Osteocyte (in vitro differentiated cells): Measurements from ENCODE around the gene NGB. TPM values are rescaled to one million over a fixed set of nuclear protein-coding genes. Genes with fewer than 3 reads are reported as not detected.

Experiments used
- DNase-seq: peaks from one replicate; pipeline ENCODE4 v3.0.0; 2021; ENCODE audit warnings: mixed read lengths; ENCODE audit not compliant: unreplicated experiment; ENCODE audit errors: extremely low spot score
- H3K27ac Mint-ChIP-seq: one replicate; pipeline ENCODE4 v1.8.0; 2021; ENCODE audit warnings: mild to moderate bottlenecking, mixed read lengths; ENCODE audit not compliant: unreplicated experiment
- H3K27me3 Mint-ChIP-seq: one replicate; pipeline ENCODE4 v1.8.0; 2021; ENCODE audit warnings: mixed read lengths; ENCODE audit not compliant: unreplicated experiment
- H3K36me3 Mint-ChIP-seq: one replicate; pipeline ENCODE4 v1.8.0; 2021; ENCODE audit warnings: mixed read lengths; ENCODE audit not compliant: unreplicated experiment
- H3K4me1 Mint-ChIP-seq: one replicate; pipeline ENCODE4 v1.8.0; 2021; ENCODE audit warnings: mixed read lengths; ENCODE audit not compliant: unreplicated experiment
- H3K4me3 Mint-ChIP-seq: one replicate; pipeline ENCODE4 v1.8.0; 2021; ENCODE audit warnings: mild to moderate bottlenecking, moderate library complexity, mixed read lengths; ENCODE audit not compliant: unreplicated experiment
- H3K9me3 Mint-ChIP-seq: one replicate; pipeline ENCODE4 v1.8.0; 2021; ENCODE audit warnings: mixed read lengths; ENCODE audit not compliant: unreplicated experiment
- total RNA-seq: library from RNA; stranded (reverse); gene quantifications from 2 replicates; pipeline ENCODE4 v1.2.1, GENCODE V29; 2021
- TF ChIP-seq, protein P1 (sequence below): fragments of 200-600 bp; sonication (generic); IDR thresholded peaks from 2 replicates; pipeline ENCODE4 v1.5.0; 2021; ENCODE audit warnings: antibody characterized with exemption, mild to moderate bottlenecking, moderate library complexity

Gene NGB
- total RNA-seq, 1 donor from 2014 or later, result not detected

GRCh38 chr14:77265561-77266335 lies 5.3 kb downstream of the NGB start:
- no peak for DNase-seq
- Mint-ChIP-seq H3K4me3 (no peak overlapping the region), H3K4me1 (no peaks in the 10 kb centered on the region), H3K27ac (no peak overlapping the region), H3K9me3 (peaks cover 3% of the 10 kb centered on the region), H3K27me3 (peaks cover 41% of the 10 kb centered on the region), H3K36me3 (no peaks in the 10 kb centered on the region)
- TF ChIP-seq, protein P1, sequence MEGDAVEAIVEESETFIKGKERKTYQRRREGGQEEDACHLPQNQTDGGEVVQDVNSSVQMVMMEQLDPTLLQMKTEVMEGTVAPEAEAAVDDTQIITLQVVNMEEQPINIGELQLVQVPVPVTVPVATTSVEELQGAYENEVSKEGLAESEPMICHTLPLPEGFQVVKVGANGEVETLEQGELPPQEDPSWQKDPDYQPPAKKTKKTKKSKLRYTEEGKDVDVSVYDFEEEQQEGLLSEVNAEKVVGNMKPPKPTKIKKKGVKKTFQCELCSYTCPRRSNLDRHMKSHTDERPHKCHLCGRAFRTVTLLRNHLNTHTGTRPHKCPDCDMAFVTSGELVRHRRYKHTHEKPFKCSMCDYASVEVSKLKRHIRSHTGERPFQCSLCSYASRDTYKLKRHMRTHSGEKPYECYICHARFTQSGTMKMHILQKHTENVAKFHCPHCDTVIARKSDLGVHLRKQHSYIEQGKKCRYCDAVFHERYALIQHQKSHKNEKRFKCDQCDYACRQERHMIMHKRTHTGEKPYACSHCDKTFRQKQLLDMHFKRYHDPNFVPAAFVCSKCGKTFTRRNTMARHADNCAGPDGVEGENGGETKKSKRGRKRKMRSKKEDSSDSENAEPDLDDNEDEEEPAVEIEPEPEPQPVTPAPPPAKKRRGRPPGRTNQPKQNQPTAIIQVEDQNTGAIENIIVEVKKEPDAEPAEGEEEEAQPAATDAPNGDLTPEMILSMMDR, result no peak

DNA sequence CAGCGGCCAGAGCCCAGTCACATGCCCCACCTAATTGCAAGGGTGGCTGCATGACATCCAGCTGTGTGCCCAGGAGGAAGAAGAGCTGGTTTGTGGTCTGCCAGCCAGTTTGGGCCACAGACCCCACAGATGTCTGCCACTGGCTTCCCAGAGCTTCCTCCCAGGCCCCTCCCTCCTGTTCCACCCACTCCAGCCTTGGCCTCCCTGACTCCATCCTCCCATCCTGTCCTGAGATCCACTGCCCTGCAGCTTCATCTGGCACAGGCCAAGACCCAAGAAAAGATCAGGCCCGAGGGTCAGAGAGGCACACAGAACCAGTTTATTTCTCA lies 5.9 kb downstream of the NGB start:
- Mint-ChIP-seq H3K27me3 (peaks cover 38% of the 10 kb centered on the region), H3K27ac (no peak overlapping the region), H3K4me3 (no peak overlapping the region), H3K9me3 (peaks cover 3% of the 10 kb centered on the region), H3K4me1 (no peaks in the 10 kb centered on the region), H3K36me3 (no peaks in the 10 kb centered on the region)
- DNase-seq, result no peak
- TF ChIP-seq, protein P1, result no peak

DNA sequence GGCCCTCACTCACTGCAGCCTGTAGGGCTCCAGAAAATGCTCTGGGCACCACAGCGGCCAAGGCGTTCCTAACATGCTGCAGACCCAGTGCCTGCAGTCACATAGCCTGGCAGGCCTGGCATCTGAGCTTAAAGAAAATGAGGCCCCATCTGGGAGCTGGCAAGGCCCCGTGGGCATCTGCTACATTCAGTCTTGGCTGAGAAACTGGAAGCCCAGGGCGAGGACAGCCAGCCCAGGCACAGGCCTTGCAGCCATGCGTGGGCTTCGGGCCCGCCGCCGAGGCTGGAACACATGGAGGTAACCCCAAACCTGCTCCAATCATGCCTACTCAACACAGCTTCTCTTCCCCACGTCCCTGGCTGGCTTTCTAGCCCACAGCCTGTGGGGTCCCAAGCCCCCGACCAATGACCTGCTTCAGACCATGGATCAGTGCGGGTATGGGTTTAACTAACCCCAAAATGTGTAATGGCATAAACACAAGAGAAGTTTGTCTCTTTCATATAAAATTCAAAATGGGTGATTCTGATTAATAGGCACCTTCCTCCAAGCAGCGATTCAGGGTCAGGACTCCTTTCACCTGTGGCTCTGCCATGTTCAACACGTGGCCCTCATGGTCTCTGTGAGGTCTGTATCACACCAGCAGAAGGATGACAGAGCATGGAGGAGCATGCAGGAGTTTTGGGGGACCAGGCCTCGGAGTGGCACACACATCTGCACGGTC lies 6.4 kb downstream of the NGB start:
- Mint-ChIP-seq H3K4me3 (no peak overlapping the region), H3K27ac (no peak overlapping the region), H3K27me3 (peaks cover 34% of the 10 kb centered on the region), H3K36me3 (no peaks in the 10 kb centered on the region), H3K9me3 (peaks cover 3% of the 10 kb centered on the region), H3K4me1 (no peaks in the 10 kb centered on the region)
- TF ChIP-seq, protein P1, result no peak
- no peak for DNase-seq

- Mint-ChIP-seq H3K27me3 (peaks cover 15% of the 10 kb centered on the region), H3K36me3 (no peaks in the 10 kb centered on the region), H3K27ac (no peak overlapping the region), H3K9me3 (no peaks in the 10 kb centered on the region), H3K4me1 (no peaks in the 10 kb centered on the region), H3K4me3 (no peak overlapping the region)
- DNase-seq, result no peak
- TF ChIP-seq, protein P1, result no peak
Measured at GRCh38 chr14:77260631-77261030, 10.4 kb downstream of the NGB start.

DNA sequence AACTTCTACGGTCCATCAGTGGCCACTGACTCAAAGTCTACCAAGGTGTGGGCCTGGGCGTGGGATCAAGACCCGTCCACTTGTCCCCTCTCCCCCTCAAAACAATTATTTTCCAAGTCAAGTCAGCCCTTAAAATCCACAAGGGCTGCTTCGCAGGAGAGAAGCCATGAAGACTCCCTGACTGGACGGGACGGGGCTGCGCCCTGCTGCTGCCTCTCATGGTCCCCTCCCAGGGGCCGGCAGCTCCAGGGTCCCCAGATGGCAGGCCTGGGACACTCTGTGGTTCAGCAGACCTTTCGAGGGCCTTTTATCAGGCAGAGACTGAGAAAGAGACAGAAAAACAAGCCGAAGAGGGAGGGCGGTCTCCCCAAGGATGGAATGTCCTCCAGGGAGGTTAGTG lies 10.8 kb downstream of the NGB start:
- TF ChIP-seq, protein P1, result no peak
- H3K27me3 Mint-ChIP-seq, result peaks cover 15% of the 10 kb centered on the region
- H3K4me3 Mint-ChIP-seq, result no peak overlapping the region
- no peak for DNase-seq
- no peaks in the 10 kb centered on the region for H3K36me3 Mint-ChIP-seq
- no peaks in the 10 kb centered on the region for H3K4me1 Mint-ChIP-seq
- H3K27ac Mint-ChIP-seq, result no peak overlapping the region
- no peaks in the 10 kb centered on the region for H3K9me3 Mint-ChIP-seq
